Lung (tissue), 12 donors: ENCODE results near the gene ADRA2A. TPM values are rescaled to one million over a fixed set of nuclear protein-coding genes. Genes with fewer than 3 reads are reported as not detected.
A peak's percentile ranks its signal among the peaks of the same experiment; 100 is the strongest.

Source experiments
- ATAC-seq: fragments of 200-7000 bp; cut with Tn5 transposase; one replicate; pipeline ENCODE4 v1.9.1; 2020; ENCODE audit warnings: moderate number of reproducible peaks; ENCODE audit not compliant: insufficient read depth, low FRiP score
- DNase-seq, 3 donors: peaks; one replicate each; pipeline ENCODE4 v3.0.0-alpha.2; 2013 to 2017
- H3K27ac ChIP-seq, 2 donors: one replicate each; pipeline ENCODE4 v1.5.1; 2013; ENCODE audit warnings: mild to moderate bottlenecking in 2 of 2, moderate library complexity in 2 of 2, control low read depth in 1 of 2, inconsistent platforms in 1 of 2, low read depth in 1 of 2, low read length in 1 of 2
- H3K27me3 ChIP-seq, 3 donors: one replicate each; pipeline ENCODE4 v1.5.1; 2013; ENCODE audit warnings: low read length in 2 of 3; ENCODE audit not compliant: control insufficient read depth in 3 of 3, insufficient read depth in 3 of 3
- H3K36me3 ChIP-seq, 4 donors: one replicate each; pipeline ENCODE4 v1.5.1; 2013; ENCODE audit warnings: low read length in 4 of 4, mild to moderate bottlenecking in 1 of 4, moderate library complexity in 1 of 4; ENCODE audit not compliant: control insufficient read depth in 4 of 4, insufficient read depth in 4 of 4
- H3K4me1 ChIP-seq, 5 donors: one replicate each; pipeline ENCODE4 v1.5.1; 2013; ENCODE audit warnings: low read length in 5 of 5, mild to moderate bottlenecking in 2 of 5, moderate library complexity in 1 of 5; ENCODE audit not compliant: control insufficient read depth in 5 of 5, insufficient read depth in 5 of 5
- H3K4me3 ChIP-seq: one replicate; pipeline ENCODE4 v1.5.1; 2013; ENCODE audit warnings: mild to moderate bottlenecking, control low read depth, moderate library complexity
- H3K9ac ChIP-seq, 2 donors: one replicate each; pipeline ENCODE4 v1.5.1; 2013; ENCODE audit warnings: low read length in 2 of 2, control low read depth in 1 of 2; ENCODE audit not compliant: insufficient read depth in 1 of 2
- H3K9me3 ChIP-seq, 4 donors: one replicate each; pipeline ENCODE4 v1.5.1; 2013; ENCODE audit warnings: low read length in 3 of 4, mild to moderate bottlenecking in 1 of 4, moderate library complexity in 1 of 4; ENCODE audit not compliant: control insufficient read depth in 4 of 4, insufficient read depth in 3 of 4
- CTCF ChIP-seq: IDR thresholded peaks from 2 replicates; pipeline ENCODE4 v1.5.1; 2012; ENCODE audit warnings: mild to moderate bottlenecking; ENCODE audit errors: control extremely low read depth, extremely low read depth
- WGBS, 2 donors: extraction: QIAGEN DNeasy Blood & Tissue Kit; methylation state at CpG; one replicate each; pipeline ENCODE4 v1.1.7; 2013; 5-methylcytosine and 5-hydroxymethylcytosine counted together
- polyA plus RNA-seq, 2 donors: library from polyadenylated mRNA; stranded (reverse); fragments of 200-250 nt; gene quantifications; one replicate each; pipeline ENCODE4 v1.2.1, GENCODE V29; 2013
- total RNA-seq, 2 donors: library from RNA; depleted of rRNA in 1 of 2; stranded (reverse); fragments of >200 nt in 1 of 2; gene quantifications; one replicate each; pipeline ENCODE4 v1.2.1, GENCODE V29; 2014 to 2021
- donor health status: control.
- donor health status: control.
- donor health status: Bipolar disorder and iron deficiency.
- donor health status: healthy.
- donor health status: DM: yes; HTN: yes; CAD: no.

Gene ADRA2A
- total and polyA plus RNA-seq, 4 donors = 0.37 to 9.8 (median 1.6) TPM

GRCh38 chr10:111078505-111079185 lies 1.8 kb downstream of the ADRA2A start:
- no peaks in the 10 kb centered on the region for H3K36me3 ChIP-seq
- TF ChIP-seq CTCF = no peak
- no peak overlapping the region for H3K27ac ChIP-seq
- WGBS, 2 donors = 16 to 17% methylated on average over 80 to 104 of the region's 104 CpGs
- no peak overlapping the region for H3K9ac ChIP-seq
- H3K4me3 ChIP-seq = no peak overlapping the region
- H3K27me3 ChIP-seq = peaks cover 4 to 38% (median 35%) of the 10 kb centered on the region in 3 donors
- peaks cover 0 to 29% (median 14%) of the 10 kb centered on the region in 5 donors for H3K4me1 ChIP-seq
- no peak for ATAC-seq
- DNase-seq = peak in 2 of 3 donors; percentile 3 to 12
- peaks cover 0 to 15% (median 0%) of the 10 kb centered on the region in 4 donors for H3K9me3 ChIP-seq

- Histone ChIP-seq H3K27me3 (peaks cover 4 to 34% (median 28%) of the 10 kb centered on the region in 3 donors), H3K27ac (no peak overlapping the region), H3K4me3 (no peak overlapping the region), H3K9me3 (peaks cover 0 to 13% (median 0%) of the 10 kb centered on the region in 4 donors), H3K9ac (no peak overlapping the region), H3K36me3 (no peaks in the 10 kb centered on the region), H3K4me1 (peaks cover 0 to 29% (median 14%) of the 10 kb centered on the region in 5 donors)
- DNase-seq (peak in 1 of 3 donors; percentile 10), ATAC-seq (no peak)
- 72 to 73% methylated on average over 28 of the region's 28 CpGs for WGBS, 2 donors
- no peak for TF ChIP-seq CTCF
Measured at GRCh38 chr10:111079241-111079760, 2.5 kb downstream of the ADRA2A start.

- H3K4me3 ChIP-seq = no peak overlapping the region
- peaks cover 0 to 29% (median 14%) of the 10 kb centered on the region in 5 donors for H3K4me1 ChIP-seq
- no peak overlapping the region for H3K27ac ChIP-seq
- no peaks in the 10 kb centered on the region for H3K36me3 ChIP-seq
- TF ChIP-seq CTCF = no peak
- H3K27me3 ChIP-seq = peaks cover 4 to 29% (median 24%) of the 10 kb centered on the region in 3 donors
- H3K9me3 ChIP-seq = peaks cover 0 to 13% (median 0%) of the 10 kb centered on the region in 4 donors
- ATAC-seq = no peak
- peak in 2 of 3 donors; percentile 22 to 55 for DNase-seq
- no peak overlapping the region for H3K9ac ChIP-seq
- WGBS, 2 donors = 72 to 73% methylated on average over 5 of the region's 5 CpGs
Measured at GRCh38 chr10:111079781-111080180, 3.0 kb downstream of the ADRA2A start.
